WTC11 (cell line): ENCODE results near the gene TMEM39A. TPM values are rescaled to one million over a fixed set of nuclear protein-coding genes. Genes with fewer than 3 reads are reported as not detected.

Experiments
- ATAC-seq: fragments of 200-7000 bp; cut with Tn5 transposase; 2 replicates; pipeline ENCODE4 v1.10.0; 2021; ENCODE audit warnings: mild to moderate bottlenecking, moderate library complexity
- CTCF ChIA-PET: fragments of 300-600 bp; sonication (Branson Sonifier 250); formaldehyde crosslinking; loops from one replicate; lab custom pipeline; 2021; ENCODE audit warnings: antibody characterized with exemption; lab: Charles Lee
- POLR2A ChIA-PET: fragments of 350-600 bp; sonication (Branson Sonifier 250); formaldehyde crosslinking; loops from one replicate; lab custom pipeline; 2021; ENCODE audit warnings: antibody characterized with exemption; lab: Charles Lee
- DNase-seq: peaks from one replicate; pipeline ENCODE4 v3.0.0; 2021; ENCODE audit warnings: low spot score
- H3K27ac Mint-ChIP-seq: 2 replicates; pipeline ENCODE4 v1.8.0; 2021; ENCODE audit warnings: mixed read lengths
- H3K27me3 Mint-ChIP-seq: 2 replicates; pipeline ENCODE4 v1.8.0; 2021; ENCODE audit warnings: low read depth, mild to moderate bottlenecking, moderate library complexity, mixed read lengths
- H3K36me3 Mint-ChIP-seq: 2 replicates; pipeline ENCODE4 v1.8.0; 2021; ENCODE audit warnings: mixed read lengths
- H3K4me1 Mint-ChIP-seq: 2 replicates; pipeline ENCODE4 v1.8.0; 2022; ENCODE audit warnings: mixed read lengths
- H3K4me3 Mint-ChIP-seq: 2 replicates; pipeline ENCODE4 v1.8.0; 2021; ENCODE audit warnings: mild to moderate bottlenecking, moderate library complexity, mixed read lengths
- H3K9me3 Mint-ChIP-seq: 2 replicates; pipeline ENCODE4 v1.8.0; 2021; ENCODE audit warnings: mixed read lengths
- CBFB ChIP-seq: sonication (generic); formaldehyde crosslinking; IDR thresholded peaks from 2 replicates; pipeline ENCODE4 v1.8.1; 2022; ENCODE audit warnings: mild to moderate bottlenecking, low read depth, missing genetic modification reagents
- CREB1 ChIP-seq: sonication (generic); formaldehyde crosslinking; IDR thresholded peaks from 2 replicates; pipeline ENCODE4 v1.8.0; 2023; ENCODE audit warnings: mild to moderate bottlenecking, missing genetic modification reagents
- EMX1 ChIP-seq: fragments of 250-450 bp; sonication (Bioruptor Pico); IDR thresholded peaks from 2 replicates; pipeline ENCODE4 v1.8.0; 2021; ENCODE audit warnings: mild to moderate bottlenecking
- FOXJ3 ChIP-seq: sonication (generic); formaldehyde crosslinking; IDR thresholded peaks from 2 replicates; pipeline ENCODE4 v1.9.0; 2021; ENCODE audit warnings: missing genetic modification reagents, mild to moderate bottlenecking, borderline replicate concordance
- HMGA2 ChIP-seq: fragments of 250-450 bp; sonication (Bioruptor Pico); IDR thresholded peaks from 2 replicates; pipeline ENCODE4 v1.4.0; 2021; ENCODE audit warnings: mild to moderate bottlenecking, moderate library complexity
- NR2C2 ChIP-seq: sonication (generic); formaldehyde crosslinking; IDR thresholded peaks from 2 replicates; pipeline ENCODE4 v1.8.0; 2022; ENCODE audit warnings: mild to moderate bottlenecking, missing genetic modification reagents
- RELA ChIP-seq: sonication (generic); formaldehyde crosslinking; IDR thresholded peaks from 2 replicates; pipeline ENCODE4 v1.8.1; 2022; ENCODE audit warnings: missing genetic modification reagents, mild to moderate bottlenecking, borderline replicate concordance
- RORB ChIP-seq: fragments of 250-450 bp; sonication (Bioruptor Pico); IDR thresholded peaks from 2 replicates; pipeline ENCODE4 v1.9.0; 2021; ENCODE audit warnings: mild to moderate bottlenecking
- TEAD1 ChIP-seq: sonication (generic); formaldehyde crosslinking; IDR thresholded peaks from 2 replicates; pipeline ENCODE4 v1.8.0; 2022; ENCODE audit warnings: mild to moderate bottlenecking, missing genetic modification reagents
- TP53 ChIP-seq: sonication (generic); formaldehyde crosslinking; IDR thresholded peaks from 2 replicates; pipeline ENCODE4 v1.8.1; 2023; ENCODE audit warnings: mild to moderate bottlenecking, missing genetic modification reagents
- ZNF121 ChIP-seq: sonication (generic); formaldehyde crosslinking; IDR thresholded peaks from 2 replicates; pipeline ENCODE4 v1.8.0; 2023; ENCODE audit warnings: missing genetic modification reagents
- ZNF263 ChIP-seq: sonication (generic); formaldehyde crosslinking; IDR thresholded peaks from 2 replicates; pipeline ENCODE4 v1.8.1; 2022; ENCODE audit warnings: low read depth, mild to moderate bottlenecking, moderate library complexity, missing genetic modification reagents
- ZNF317 ChIP-seq: sonication (generic); formaldehyde crosslinking; IDR thresholded peaks from 2 replicates; pipeline ENCODE4 v1.8.1; 2023; ENCODE audit warnings: low read depth, mild to moderate bottlenecking, moderate library complexity, missing genetic modification reagents, borderline replicate concordance
- ZNF671 ChIP-seq: fragments of 250-450 bp; sonication (Bioruptor Pico); IDR thresholded peaks from 2 replicates; pipeline ENCODE4 v1.8.0; 2021; ENCODE audit warnings: mild to moderate bottlenecking
- total RNA-seq: library from RNA; stranded (reverse); gene quantifications from 3 replicates; pipeline ENCODE4 v1.2.3, GENCODE V29; 2021
- TF ChIP-seq, protein P1 (sequence below): sonication (generic); formaldehyde crosslinking; IDR thresholded peaks from 2 replicates; pipeline ENCODE4 v1.8.1; 2022; ENCODE audit warnings: mild to moderate bottlenecking, moderate library complexity, missing genetic modification reagents
- TF ChIP-seq, protein P2 (sequence below): sonication (generic); formaldehyde crosslinking; IDR thresholded peaks from 2 replicates; pipeline ENCODE4 v1.8.1; 2023; ENCODE audit warnings: mild to moderate bottlenecking, missing genetic modification reagents, borderline replicate concordance
- TF ChIP-seq, protein P3 (sequence below): fragments of 250-450 bp; sonication (Bioruptor Pico); conservative IDR thresholded peaks from 2 replicates; pipeline ENCODE4 v1.9.0; 2021; ENCODE audit warnings: mild to moderate bottlenecking
- TF ChIP-seq, protein P4 (sequence below): sonication (generic); formaldehyde crosslinking; conservative IDR thresholded peaks from 2 replicates; pipeline ENCODE4 v1.8.1; 2022; ENCODE audit warnings: mild to moderate bottlenecking, missing genetic modification reagents
- TF ChIP-seq, protein P5 (sequence below): sonication (generic); formaldehyde crosslinking; IDR thresholded peaks from 2 replicates; pipeline ENCODE4 v1.8.0; 2022; ENCODE audit warnings: mild to moderate bottlenecking, missing genetic modification reagents
- TF ChIP-seq, protein P6 (sequence below): fragments of 250-450 bp; sonication (Bioruptor Pico); IDR thresholded peaks from 2 replicates; pipeline ENCODE4 v1.8.0; 2021; ENCODE audit warnings: mild to moderate bottlenecking

The TMEM39A gene
- total RNA-seq, 1 experiment from 2014 or later: 44.5 TPM

DNA sequence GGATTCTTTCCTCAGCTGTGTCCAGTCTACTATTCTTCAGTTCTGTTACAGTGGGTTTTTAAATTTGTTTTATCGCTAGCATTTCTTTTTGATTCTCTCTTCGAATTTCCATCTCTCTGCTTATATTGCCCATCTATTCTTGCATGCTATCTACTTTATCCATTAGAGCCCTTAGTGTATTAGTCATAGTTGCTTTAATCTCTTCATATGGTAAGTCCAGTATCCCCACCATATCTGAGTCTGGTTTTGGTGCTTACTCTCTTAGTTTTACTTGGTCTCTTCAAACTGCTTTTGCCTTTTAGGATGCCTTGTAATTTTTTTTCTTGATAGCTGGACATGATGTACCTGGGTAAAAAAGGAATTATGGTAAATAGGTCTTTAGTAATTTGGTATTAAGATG lies 44.0 kb upstream of the TMEM39A start (continued):
- TF ChIP-seq FOXJ3 (CRISPR knock-in tag) (no peak), CBFB (CRISPR knock-in tag) (no peak), EMX1 (no peak), ZNF263 (CRISPR knock-in tag) (no peak), RORB (no peak)
- TF ChIP-seq, protein P1, sequence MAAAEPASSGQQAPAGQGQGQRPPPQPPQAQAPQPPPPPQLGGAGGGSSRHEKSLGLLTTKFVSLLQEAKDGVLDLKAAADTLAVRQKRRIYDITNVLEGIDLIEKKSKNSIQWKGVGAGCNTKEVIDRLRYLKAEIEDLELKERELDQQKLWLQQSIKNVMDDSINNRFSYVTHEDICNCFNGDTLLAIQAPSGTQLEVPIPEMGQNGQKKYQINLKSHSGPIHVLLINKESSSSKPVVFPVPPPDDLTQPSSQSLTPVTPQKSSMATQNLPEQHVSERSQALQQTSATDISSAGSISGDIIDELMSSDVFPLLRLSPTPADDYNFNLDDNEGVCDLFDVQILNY (CRISPR knock-in tag): no peak

DNA sequence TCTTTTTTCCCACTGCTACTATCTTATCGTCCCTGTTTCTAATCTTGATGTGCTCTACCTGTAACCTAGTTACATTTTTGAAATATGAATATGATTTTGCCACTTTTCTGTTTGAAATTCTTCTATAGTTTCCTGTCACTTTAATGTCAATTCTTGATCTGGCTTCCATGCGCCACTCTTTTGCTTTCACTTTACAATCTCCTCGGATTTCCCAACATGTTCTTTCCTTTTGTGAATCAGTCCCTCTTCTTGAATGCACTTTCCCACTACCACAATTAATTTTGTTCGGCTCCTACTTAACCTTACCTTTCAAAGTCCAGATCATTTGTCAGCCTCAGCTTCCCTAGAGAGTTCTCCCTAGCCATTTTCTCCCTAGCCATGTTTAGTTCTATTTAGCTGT lies 43.2 kb upstream of the TMEM39A start:
- no peaks in the 10 kb centered on the region for H3K27me3 Mint-ChIP-seq
- no peak overlapping the region for H3K27ac Mint-ChIP-seq
- H3K4me3 Mint-ChIP-seq: no peak overlapping the region
- H3K36me3 Mint-ChIP-seq: peaks cover 46% of the 10 kb centered on the region
- ATAC-seq: no peak
- POLR2A ChIA-PET: no interaction called here
- no peaks in the 10 kb centered on the region for H3K9me3 Mint-ChIP-seq
- CTCF ChIA-PET: no interaction called here
- H3K4me1 Mint-ChIP-seq: no peaks in the 10 kb centered on the region
- TF ChIP-seq, protein P2, sequence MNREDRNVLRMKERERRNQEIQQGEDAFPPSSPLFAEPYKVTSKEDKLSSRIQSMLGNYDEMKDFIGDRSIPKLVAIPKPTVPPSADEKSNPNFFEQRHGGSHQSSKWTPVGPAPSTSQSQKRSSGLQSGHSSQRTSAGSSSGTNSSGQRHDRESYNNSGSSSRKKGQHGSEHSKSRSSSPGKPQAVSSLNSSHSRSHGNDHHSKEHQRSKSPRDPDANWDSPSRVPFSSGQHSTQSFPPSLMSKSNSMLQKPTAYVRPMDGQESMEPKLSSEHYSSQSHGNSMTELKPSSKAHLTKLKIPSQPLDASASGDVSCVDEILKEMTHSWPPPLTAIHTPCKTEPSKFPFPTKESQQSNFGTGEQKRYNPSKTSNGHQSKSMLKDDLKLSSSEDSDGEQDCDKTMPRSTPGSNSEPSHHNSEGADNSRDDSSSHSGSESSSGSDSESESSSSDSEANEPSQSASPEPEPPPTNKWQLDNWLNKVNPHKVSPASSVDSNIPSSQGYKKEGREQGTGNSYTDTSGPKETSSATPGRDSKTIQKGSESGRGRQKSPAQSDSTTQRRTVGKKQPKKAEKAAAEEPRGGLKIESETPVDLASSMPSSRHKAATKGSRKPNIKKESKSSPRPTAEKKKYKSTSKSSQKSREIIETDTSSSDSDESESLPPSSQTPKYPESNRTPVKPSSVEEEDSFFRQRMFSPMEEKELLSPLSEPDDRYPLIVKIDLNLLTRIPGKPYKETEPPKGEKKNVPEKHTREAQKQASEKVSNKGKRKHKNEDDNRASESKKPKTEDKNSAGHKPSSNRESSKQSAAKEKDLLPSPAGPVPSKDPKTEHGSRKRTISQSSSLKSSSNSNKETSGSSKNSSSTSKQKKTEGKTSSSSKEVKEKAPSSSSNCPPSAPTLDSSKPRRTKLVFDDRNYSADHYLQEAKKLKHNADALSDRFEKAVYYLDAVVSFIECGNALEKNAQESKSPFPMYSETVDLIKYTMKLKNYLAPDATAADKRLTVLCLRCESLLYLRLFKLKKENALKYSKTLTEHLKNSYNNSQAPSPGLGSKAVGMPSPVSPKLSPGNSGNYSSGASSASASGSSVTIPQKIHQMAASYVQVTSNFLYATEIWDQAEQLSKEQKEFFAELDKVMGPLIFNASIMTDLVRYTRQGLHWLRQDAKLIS (CRISPR knock-in tag): no peak
- no peak for TF ChIP-seq ZNF121 (CRISPR knock-in tag)
- no peak for TF ChIP-seq NR2C2
- TF ChIP-seq, all 79 proteins: peak for 0
- DNase-seq: no peak

DNA sequence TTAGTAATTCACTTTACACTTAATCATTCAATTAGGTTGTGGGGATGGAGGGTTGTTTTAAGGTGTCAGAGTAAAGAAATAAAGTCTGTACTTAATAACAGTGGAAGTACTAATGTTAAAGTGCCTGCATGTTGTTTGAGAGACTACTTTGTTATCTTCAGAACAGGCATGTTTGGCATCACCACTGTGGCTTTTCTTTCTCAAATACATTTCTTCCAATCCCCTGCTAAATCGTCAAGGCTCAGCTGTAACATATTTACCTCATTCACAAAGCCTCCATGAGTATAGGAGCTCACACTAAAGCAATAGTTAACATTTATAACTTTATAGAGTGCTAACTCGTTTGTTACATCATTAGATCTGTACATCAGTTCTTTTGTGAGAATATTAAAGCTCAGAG lies 37.5 kb upstream of the TMEM39A start:
- DNase-seq: no peak
- CTCF ChIA-PET: no interaction called here
- POLR2A ChIA-PET: no interaction called here
- Mint-ChIP-seq H3K27me3 (no peaks in the 10 kb centered on the region), H3K9me3 (no peaks in the 10 kb centered on the region), H3K4me1 (peaks cover 11% of the 10 kb centered on the region)
- ATAC-seq: no peak
- TF ChIP-seq RELA (CRISPR knock-in tag) (no peak), HMGA2 (CRISPR knock-in tag) (no peak), CREB1 (CRISPR knock-in tag) (no peak), TP53 (no peak), ZNF317 (CRISPR knock-in tag) (no peak), EMX1 (no peak), ZNF671 (CRISPR knock-in tag) (no peak), RORB (no peak), TEAD1 (no peak)
- TF ChIP-seq, protein P3, sequence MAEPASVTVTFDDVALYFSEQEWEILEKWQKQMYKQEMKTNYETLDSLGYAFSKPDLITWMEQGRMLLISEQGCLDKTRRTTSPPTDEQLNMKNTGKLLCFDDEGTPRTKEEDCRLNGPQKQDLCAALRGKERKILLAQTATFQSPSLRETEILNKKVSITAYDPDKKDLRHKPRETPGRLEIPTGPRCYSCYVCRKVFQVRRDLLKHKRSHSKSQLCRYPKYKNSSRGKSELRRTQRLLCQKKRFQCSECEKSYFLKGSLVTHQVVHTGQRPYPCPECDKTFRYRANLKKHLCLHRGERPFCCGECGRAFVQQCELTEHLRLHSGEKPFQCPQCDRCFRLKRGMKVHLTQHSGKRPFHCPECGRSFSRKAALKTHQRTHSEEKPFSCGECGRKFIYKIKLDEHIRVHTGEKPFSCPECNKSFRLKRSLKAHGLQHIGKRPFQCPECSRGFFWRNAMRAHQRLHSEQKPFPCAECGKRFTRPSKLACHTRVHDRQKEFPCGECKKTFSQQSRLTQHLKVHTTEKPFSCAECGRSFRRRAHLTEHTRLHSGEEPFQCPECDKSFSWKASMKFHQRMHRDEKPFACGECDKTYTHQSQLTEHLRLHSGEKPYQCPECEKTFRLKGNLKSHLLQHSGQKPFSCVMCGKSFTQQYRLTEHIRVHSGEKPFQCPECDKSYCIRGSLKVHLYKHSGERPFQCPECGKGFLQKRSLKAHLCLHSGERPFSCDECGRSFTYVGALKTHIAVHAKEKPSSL (CRISPR knock-in tag): no peak
- TF ChIP-seq, protein P4, sequence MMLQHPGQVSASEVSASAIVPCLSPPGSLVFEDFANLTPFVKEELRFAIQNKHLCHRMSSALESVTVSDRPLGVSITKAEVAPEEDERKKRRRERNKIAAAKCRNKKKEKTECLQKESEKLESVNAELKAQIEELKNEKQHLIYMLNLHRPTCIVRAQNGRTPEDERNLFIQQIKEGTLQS (CRISPR knock-in tag): no peak
- TF ChIP-seq, protein P5, sequence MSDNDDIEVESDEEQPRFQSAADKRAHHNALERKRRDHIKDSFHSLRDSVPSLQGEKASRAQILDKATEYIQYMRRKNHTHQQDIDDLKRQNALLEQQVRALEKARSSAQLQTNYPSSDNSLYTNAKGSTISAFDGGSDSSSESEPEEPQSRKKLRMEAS: no peak
- TF ChIP-seq, protein P6, sequence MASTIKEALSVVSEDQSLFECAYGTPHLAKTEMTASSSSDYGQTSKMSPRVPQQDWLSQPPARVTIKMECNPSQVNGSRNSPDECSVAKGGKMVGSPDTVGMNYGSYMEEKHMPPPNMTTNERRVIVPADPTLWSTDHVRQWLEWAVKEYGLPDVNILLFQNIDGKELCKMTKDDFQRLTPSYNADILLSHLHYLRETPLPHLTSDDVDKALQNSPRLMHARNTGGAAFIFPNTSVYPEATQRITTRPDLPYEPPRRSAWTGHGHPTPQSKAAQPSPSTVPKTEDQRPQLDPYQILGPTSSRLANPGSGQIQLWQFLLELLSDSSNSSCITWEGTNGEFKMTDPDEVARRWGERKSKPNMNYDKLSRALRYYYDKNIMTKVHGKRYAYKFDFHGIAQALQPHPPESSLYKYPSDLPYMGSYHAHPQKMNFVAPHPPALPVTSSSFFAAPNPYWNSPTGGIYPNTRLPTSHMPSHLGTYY (CRISPR knock-in tag): no peak
- TF ChIP-seq, protein P2 (CRISPR knock-in tag): no peak
- TF ChIP-seq, all 79 proteins: peak for 0
- Mint-ChIP-seq H3K4me3 (peak overlapping the region; percentile 99; the same call in 1 of the 2 replicates), H3K27ac (no peak overlapping the region; the same call in 1 of the 2 replicates), H3K36me3 (peaks cover 22% of the 10 kb centered on the region)
